HFF-Myc (cell line): Measurements from ENCODE around the gene TOM1L2.

ENCODE experiments used
- DNase-seq: peaks from one replicate; pipeline ENCODE4 v3.0.0-alpha.2; 2011; ENCODE audit warnings: low read depth; ENCODE audit errors: extremely low read depth
- H3K4me3 ChIP-seq: replicated peaks from 2 replicates; pipeline ENCODE4 v1.5.1; 2011; ENCODE audit warnings: low read depth, mild to moderate bottlenecking, control low read depth, low read length
- CTCF ChIP-seq: IDR thresholded peaks from 2 replicates; pipeline ENCODE4 v1.5.1; 2012; ENCODE audit warnings: mild to moderate bottlenecking, low read depth, low read length, control low read depth; ENCODE audit errors: missing control alignments

TOM1L2 gene

GRCh38 chr17:17950806-17951205 is 21.4 kb downstream of the TOM1L2 start:
- H3K4me3 ChIP-seq, result no peak overlapping the region
- TF ChIP-seq CTCF, result peak; percentile 25
- DNase-seq, result no peak

GRCh38 chr17:17950347-17950746 is 21.9 kb downstream of the TOM1L2 start:
- TF ChIP-seq CTCF, result no peak
- DNase-seq, result no peak
- no peak overlapping the region for H3K4me3 ChIP-seq

GRCh38 chr17:17947966-17948365 is 24.2 kb downstream of the TOM1L2 start:
- TF ChIP-seq CTCF, result no peak
- no peak for DNase-seq
- no peak overlapping the region for H3K4me3 ChIP-seq

GRCh38 chr17:17947309-17947708 is 24.9 kb downstream of the TOM1L2 start:
- DNase-seq, result no peak
- H3K4me3 ChIP-seq, result no peak overlapping the region
- no peak for TF ChIP-seq CTCF

GRCh38 chr17:17946093-17946492 is 26.1 kb downstream of the TOM1L2 start:
- DNase-seq, result no peak
- no peak for TF ChIP-seq CTCF
- H3K4me3 ChIP-seq, result no peak overlapping the region

GRCh38 chr17:17944743-17945142 is 27.5 kb downstream of the TOM1L2 start:
- no peak for TF ChIP-seq CTCF
- no peak for DNase-seq

GRCh38 chr17:17944242-17944641 is 28.0 kb downstream of the TOM1L2 start:
- TF ChIP-seq CTCF, result no peak
- no peak for DNase-seq
- no peak overlapping the region for H3K4me3 ChIP-seq

More at GRCh38 chr17:17944743-17945142, 27.5 kb downstream of the TOM1L2 start:
- no peak overlapping the region for H3K4me3 ChIP-seq
